Fibroblast of the conjunctiva (primary cell): ENCODE data around the gene BTBD17.
"Not testable (repeated sequence)": the region's sequence is repeated elsewhere in the genome, so short reads cannot be mapped to it uniquely, and the experiment has no call there.

Experiments
- DNase-seq: peaks from one replicate; pipeline ENCODE4 v3.0.0-alpha.2; 2010; ENCODE audit warnings: low read depth

Gene BTBD17, protein sequence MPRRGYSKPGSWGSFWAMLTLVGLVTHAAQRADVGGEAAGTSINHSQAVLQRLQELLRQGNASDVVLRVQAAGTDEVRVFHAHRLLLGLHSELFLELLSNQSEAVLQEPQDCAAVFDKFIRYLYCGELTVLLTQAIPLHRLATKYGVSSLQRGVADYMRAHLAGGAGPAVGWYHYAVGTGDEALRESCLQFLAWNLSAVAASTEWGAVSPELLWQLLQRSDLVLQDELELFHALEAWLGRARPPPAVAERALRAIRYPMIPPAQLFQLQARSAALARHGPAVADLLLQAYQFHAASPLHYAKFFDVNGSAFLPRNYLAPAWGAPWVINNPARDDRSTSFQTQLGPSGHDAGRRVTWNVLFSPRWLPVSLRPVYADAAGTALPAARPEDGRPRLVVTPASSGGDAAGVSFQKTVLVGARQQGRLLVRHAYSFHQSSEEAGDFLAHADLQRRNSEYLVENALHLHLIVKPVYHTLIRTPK

GRCh38 chr17:74361230-74362068 lies at the start of gene BTBD17:
TSS of gene BTBD17 (minus strand) at chr17:74361868. CDS start at chr17:74361819, 49 bp downstream.
- no peak for DNase-seq

GRCh38 chr17:74410001-74410443 lies 48.4 kb upstream of the BTBD17 start:
- DNase-seq: no peak

DNA sequence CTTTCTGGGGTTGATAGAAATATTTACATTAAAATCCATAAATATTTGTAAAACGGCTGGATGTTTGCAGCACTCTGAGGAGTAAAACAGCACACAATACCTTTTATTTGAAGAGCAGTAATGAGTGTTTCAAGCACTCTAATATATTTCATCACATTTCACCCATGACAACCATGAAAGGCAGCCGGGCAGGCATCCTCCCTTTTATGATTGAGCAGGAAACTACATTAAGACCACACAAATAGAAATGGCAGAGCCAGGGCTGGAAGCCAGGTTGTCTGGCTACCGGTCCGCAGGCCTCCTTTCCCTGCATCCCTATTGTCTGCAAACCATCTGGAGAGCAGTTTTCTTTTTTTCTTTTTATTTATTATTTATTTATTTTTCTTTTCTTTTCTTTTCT lies 47.1 kb upstream of the BTBD17 start:
- DNase-seq: no peak

DNA sequence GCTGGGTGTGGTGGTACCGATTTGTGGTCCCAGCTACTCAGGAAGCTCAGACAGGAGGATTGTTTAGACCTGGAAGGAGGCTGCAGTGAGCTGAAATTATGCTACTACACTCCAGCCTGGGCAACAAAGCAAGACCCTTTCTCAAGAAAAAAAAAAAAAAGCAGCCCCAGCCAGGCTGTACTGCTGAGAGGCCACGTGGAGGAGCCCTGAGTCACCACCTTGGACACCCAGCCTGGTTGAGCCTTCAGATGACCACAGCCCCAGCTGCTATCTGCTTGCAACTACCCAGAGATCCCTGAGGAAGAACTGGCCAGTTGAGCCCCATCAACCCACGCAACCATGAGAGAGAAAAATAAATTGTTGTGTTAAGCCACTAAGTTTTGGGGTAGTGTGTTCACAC lies 46.6 kb upstream of the BTBD17 start:
- DNase-seq: no peak

GRCh38 chr17:74407384-74407783 lies 45.7 kb upstream of the BTBD17 start:
- no peak for DNase-seq

- not testable (repeated sequence) for DNase-seq
These were observed 43.6 kb upstream of the BTBD17 start for GRCh38 chr17:74405311-74405710.

GRCh38 chr17:74404789-74405188 lies 43.1 kb upstream of the BTBD17 start:
- no peak for DNase-seq

DNA sequence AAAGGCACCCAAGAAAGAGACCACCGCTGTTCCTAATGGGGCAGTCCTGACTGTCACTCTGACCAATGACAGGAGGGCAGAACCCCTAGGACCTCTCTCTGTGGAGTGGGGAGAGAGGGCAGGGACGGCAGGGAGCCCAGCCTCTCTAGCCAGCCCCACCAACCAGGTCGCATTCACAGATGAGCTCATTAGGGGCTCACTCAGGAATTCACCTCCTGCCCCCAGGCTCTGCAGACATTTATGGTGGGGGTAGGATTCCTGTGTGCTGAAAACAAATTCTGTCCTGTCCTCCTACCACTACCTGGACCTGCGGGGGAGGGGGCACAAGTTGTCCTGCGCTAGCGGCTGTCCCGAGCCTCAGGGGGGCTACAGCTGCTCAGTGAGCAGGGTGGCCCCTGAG lies 42.5 kb upstream of the BTBD17 start:
- DNase-seq: no peak

- no peak for DNase-seq
These were observed 42.0 kb upstream of the BTBD17 start for GRCh38 chr17:74403512-74404137.

GRCh38 chr17:74402048-74402447 lies 40.4 kb upstream of the BTBD17 start:
- no peak for DNase-seq

DNA sequence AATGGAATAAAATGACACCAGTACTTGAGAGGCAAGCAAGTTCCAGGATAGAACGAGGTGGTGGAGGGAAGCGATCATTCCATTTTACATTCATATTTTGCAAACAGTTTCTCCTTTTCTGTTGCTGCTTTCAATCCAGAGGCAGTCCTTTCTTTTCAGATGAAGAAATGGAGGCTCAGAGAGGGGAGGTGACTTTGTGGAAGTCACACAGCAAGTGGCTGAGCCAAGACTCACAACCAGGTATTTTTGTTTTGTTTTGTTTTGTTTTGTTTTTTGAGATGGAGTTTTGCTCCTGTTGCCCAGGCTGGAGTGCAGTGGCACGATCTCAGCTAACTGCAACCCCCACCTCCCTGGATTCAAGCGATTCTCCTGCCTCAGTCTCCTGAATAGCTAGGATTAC lies 34.9 kb upstream of the BTBD17 start:
- DNase-seq: no peak

DNA sequence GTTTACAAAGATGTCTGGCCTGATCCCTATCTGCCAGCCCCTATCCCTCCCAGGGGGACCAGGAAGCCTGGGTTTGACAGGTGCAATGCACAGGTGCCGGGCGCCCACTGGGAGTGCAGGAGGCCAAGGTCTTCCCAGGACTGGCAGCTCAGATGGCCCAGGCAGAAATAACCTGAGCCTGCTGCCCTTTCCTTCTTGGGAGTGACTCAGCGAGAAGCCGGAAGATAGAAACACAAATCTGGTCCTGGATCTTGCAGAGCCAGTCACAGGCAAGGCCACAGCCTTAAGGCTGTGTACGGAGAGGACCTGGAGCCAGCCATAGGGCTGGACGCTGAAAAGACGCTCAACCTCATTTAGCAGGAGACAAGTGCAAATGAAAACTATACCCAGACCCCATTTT lies 33.3 kb upstream of the BTBD17 start:
- DNase-seq: no peak

DNA sequence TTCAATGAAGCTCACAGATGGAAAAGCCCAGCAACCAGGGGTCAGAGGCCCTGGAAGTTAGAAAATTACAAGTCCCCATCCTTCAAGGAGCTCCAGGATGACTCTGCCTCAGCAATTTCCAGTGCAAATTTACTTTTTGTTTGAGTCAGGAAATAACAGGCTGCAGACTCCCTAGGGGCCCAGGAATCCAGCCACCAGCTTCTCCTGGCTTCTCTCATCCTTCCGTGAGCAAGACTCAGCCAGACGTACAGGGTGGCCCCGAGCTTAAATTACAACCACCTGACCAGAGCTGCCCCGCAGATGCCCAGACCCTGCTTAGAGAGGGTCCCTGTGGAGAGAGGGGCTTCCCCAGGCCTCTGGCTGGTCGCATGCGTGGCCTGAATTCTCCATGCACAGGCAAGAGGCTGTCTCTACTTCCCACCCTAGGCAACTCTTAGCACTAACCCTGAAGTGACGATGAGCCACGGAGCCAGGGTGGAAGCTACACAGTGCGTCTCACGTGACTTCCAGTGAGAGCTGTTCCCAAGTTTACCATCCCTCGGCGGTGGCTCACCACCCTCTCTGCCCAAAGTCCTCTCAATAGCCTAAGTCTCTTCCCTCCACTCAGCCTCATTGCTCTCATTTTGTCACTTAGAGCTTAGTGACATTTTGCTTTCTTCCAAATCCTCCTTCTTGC lies 32.7 kb upstream of the BTBD17 start:
- no peak for DNase-seq

DNA sequence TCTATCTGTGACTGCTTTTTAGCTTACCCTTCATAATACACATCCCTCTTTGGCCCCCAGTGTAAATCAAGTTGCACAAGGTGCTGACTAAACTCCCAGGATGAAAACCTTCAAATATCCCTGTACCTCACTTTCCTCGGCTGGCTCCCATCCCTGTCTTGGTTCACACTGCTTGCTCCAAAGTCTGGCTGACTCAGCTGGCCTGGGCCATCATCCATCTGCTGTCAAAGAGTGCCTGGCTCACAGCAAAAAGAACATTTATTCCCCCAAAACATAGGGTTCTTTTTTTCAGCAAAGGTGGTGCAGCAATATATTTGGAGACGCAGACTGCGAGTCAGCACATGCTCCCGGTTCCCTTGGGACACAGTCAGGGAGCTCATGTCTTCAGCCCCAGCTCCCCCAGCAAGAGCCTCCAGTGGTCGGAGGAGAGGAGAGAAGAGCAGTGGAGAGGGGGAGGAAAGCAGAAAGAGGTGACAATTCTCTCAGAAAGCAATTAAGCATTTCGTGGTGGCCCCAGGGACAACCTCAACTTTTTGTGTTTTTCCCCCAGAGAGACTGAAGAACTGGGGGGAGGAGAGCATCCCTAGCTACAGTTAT lies 31.8 kb upstream of the BTBD17 start:
- DNase-seq: no peak

- DNase-seq: no peak
These were observed 31.2 kb upstream of the BTBD17 start for GRCh38 chr17:74392848-74393247.

GRCh38 chr17:74391771-74392170 lies 30.1 kb upstream of the BTBD17 start:
- no peak for DNase-seq

DNA sequence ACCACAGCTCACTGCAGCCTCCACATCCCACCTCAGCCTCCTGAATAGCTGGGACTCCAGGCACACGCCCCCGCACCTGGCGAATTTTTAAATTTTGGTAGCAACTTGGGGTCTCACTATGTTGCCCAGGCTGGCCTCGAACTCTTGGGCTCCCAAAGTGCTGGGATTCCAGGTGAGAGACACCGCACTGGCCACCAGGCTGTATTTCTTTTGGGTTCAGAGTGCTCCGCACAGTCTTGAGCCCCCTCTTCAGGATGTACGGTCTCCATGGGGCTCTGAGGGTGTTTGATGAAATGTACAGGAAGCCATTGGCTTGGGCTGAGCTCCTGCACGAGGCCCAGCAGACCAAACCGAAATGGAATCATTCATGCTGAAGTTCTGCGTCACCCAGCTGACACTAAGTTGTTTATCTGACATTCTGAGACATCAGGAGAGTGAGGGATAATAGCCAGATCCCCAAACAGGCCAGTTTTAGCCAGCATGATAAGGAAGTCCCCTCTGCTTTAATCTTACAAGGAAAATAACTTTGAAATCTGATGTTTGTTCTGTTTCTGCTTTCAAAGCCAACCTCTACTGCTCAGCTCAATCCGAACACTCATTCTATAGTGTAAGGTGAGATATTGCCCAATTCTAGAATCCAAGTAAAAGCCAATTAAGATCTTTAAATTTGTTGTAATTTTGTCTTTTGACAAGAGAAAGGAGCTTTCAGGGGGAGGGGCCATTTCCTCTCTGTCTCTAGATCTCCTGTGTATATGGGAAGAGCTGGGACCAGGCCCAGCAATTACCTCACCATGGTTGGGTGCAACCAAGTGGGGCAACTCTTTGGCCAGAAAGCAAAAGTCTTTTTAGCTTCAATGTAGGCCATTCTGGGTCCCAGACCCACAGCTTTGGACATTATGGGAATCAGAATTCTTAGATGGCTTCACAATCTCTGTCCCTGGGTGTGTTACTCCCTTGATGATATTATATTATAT lies 29.3 kb upstream of the BTBD17 start:
- DNase-seq: no peak

- no peak for DNase-seq
These were observed 28.4 kb upstream of the BTBD17 start for GRCh38 chr17:74389937-74390679.

DNA sequence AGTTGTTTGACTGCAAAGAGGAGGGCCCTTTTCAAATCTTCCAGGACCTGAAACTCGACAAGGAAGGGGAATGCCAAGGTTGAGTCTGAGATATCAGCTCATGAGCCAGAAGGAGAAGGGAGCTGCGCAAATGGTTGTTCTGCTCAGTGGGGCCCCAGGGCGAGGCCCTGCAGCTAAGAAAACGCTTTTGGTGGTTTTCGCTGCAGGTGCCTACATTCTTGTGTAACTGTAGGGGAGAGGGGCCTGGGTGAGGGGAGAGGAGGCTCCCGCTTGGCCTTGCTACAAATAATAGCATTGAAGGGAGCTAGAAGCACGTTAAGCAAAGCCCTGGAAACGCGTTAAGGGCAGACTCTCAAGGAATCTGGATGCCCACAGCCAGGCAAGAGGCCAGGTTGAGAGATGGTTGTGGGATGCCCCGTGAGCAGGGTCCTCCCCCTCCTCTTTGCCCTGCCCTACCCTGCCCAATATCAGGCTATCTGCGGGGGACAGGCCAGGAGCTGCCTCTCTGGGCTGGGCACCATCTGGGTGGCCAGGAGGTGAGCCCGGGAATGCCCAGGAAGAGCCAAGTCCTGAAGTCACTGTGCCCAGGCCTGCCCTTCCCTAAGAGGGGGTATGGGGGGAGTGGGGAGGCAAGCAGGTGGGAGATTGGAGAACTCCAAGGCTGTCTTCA lies 27.6 kb upstream of the BTBD17 start:
- DNase-seq: no peak
